ENCODE measurements around the gene RFT1.

GRCh38 chr3:53051929-53052328 is 78.3 kb downstream of the RFT1 start:
- TF ChIP-seq KAT7 (CRISPR knock-in tag; IDR thresholded peaks at IDR 0.05; ENCODE audit: borderline replicate concordance) (no peak), EMX1 (CRISPR knock-in tag; IDR thresholded peaks at IDR 0.05) (no peak), NFATC4 (CRISPR knock-in tag; IDR thresholded peaks at IDR 0.05) (no peak), CTCF (IDR thresholded peaks at IDR 0.05) (no peak), MXD4 (CRISPR knock-in tag; IDR thresholded peaks at IDR 0.05; ENCODE audit: borderline replicate concordance) (no peak), ATF6 (CRISPR knock-in tag; IDR thresholded peaks at IDR 0.05) (no peak), ATF2 (CRISPR knock-in tag; IDR thresholded peaks at IDR 0.05; ENCODE audit: borderline replicate concordance, low read depth) (no peak), ELF4 (CRISPR knock-in tag; IDR thresholded peaks at IDR 0.05; ENCODE audit: low read depth) (no peak), ZNF232 (CRISPR knock-in tag; IDR thresholded peaks at IDR 0.05) (no peak), GRHL2 (CRISPR knock-in tag; IDR thresholded peaks at IDR 0.05; ENCODE audit: insufficient replicate concordance, severe bottlenecking) (no peak)

All from WTC11 (cell line).